Measurements from ENCODE around the gene AANAT.

DNA sequence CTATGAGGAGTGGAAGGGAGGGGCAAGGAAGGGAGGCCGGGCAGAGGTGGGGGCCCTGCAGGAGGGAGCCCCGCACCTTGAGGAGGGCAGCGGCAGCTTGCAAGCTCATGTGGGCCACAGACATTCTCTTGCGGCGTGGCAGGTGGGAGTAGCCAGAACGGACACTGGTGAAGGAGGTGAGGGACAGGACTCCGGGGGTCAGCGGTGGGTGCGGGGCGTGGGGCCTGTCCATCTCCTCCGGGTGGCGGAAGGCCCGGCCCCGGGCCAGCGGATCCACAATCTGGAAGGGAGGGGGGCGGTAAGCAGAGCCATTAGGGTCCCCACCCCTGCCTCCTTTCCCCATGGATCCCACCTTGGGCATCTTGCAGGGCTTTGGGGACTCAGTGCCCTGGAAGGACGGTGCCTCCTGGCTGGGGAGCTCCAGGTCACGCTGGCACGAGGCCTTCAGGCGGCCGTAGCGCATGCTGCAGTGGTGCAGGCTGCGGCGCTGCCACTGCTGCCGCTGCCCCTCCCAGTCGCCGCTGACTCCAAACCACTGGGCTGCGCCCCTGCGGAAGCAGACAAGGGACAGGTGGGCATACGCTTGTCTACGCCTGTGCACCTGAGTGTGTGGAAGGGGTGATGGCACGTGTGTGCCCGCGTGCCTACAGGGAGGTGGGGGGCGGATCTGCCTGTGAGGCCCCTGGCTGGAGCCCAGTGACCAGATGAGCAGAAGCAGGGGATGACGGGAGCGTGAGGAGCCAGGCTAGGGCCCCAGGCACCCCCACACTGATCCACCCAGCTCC lies 11.5 kb downstream of the AANAT start:
- TF ChIP-seq, protein P1, sequence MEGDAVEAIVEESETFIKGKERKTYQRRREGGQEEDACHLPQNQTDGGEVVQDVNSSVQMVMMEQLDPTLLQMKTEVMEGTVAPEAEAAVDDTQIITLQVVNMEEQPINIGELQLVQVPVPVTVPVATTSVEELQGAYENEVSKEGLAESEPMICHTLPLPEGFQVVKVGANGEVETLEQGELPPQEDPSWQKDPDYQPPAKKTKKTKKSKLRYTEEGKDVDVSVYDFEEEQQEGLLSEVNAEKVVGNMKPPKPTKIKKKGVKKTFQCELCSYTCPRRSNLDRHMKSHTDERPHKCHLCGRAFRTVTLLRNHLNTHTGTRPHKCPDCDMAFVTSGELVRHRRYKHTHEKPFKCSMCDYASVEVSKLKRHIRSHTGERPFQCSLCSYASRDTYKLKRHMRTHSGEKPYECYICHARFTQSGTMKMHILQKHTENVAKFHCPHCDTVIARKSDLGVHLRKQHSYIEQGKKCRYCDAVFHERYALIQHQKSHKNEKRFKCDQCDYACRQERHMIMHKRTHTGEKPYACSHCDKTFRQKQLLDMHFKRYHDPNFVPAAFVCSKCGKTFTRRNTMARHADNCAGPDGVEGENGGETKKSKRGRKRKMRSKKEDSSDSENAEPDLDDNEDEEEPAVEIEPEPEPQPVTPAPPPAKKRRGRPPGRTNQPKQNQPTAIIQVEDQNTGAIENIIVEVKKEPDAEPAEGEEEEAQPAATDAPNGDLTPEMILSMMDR (IDR thresholded peaks at IDR 0.05): no peak
- TF ChIP-seq POLR2A (IDR thresholded peaks at IDR 0.05): no peak
